Stimulated activated CD8-positive, alpha-beta memory T cell treated with anti-CD3 and anti-CD28 coated beads, Interleukin-2, amount 100 ng/mL, for 1 hour (primary cell): ENCODE data around the gene BCL2L11.
"Not testable (repeated sequence)": the region's sequence is repeated elsewhere in the genome, so short reads cannot be mapped to it uniquely, and the experiment has no call there.

Experiments used
- DNase-seq, 2 donors: peaks; one replicate each; pipeline ENCODE4 v3.0.0-alpha.2; 2020; ENCODE audit warnings: low read depth in 2 of 2

BCL2L11 gene

GRCh38 chr2:111120253-111121027, at the start of gene BCL2L11:
TSS of gene BCL2L11 (plus strand) at chr2:111120914. CDS start at chr2:111123746, 2,832 bp downstream.
- DNase-seq: peak; percentile 76 to 81

- no peak for DNase-seq
These were observed 49.0 kb upstream of the BCL2L11 start for GRCh38 chr2:111071600-111072171.

- DNase-seq: no peak
These were observed 48.4 kb upstream of the BCL2L11 start for GRCh38 chr2:111072220-111072871.

- DNase-seq: not testable (repeated sequence)
These were observed 38.1 kb upstream of the BCL2L11 start for GRCh38 chr2:111082659-111083058.

GRCh38 chr2:111091811-111092211, 28.9 kb upstream of the BCL2L11 start:
- DNase-seq: no peak

GRCh38 chr2:111094691-111095090, 26.0 kb upstream of the BCL2L11 start:
- no peak for DNase-seq

GRCh38 chr2:111095434-111095833, 25.3 kb upstream of the BCL2L11 start:
- DNase-seq: no peak

- DNase-seq: no peak
These were observed 21.3 kb upstream of the BCL2L11 start for GRCh38 chr2:111099402-111099801.

GRCh38 chr2:111100087-111100764, 20.5 kb upstream of the BCL2L11 start:
- DNase-seq: no peak

- DNase-seq: no peak
These were observed 19.9 kb upstream of the BCL2L11 start for GRCh38 chr2:111100765-111101162.

GRCh38 chr2:111101592-111101991, 19.1 kb upstream of the BCL2L11 start:
- no peak for DNase-seq

- DNase-seq: no peak
These were observed 18.5 kb upstream of the BCL2L11 start for GRCh38 chr2:111102216-111102615.

GRCh38 chr2:111105926-111106325, 14.8 kb upstream of the BCL2L11 start:
- DNase-seq: no peak

- DNase-seq: no peak
These were observed 14.0 kb upstream of the BCL2L11 start for GRCh38 chr2:111106706-111107105.

GRCh38 chr2:111108745-111109271, 11.9 kb upstream of the BCL2L11 start:
- no peak for DNase-seq

- DNase-seq: no peak
These were observed 9.5 kb upstream of the BCL2L11 start for GRCh38 chr2:111111101-111111755.

- DNase-seq: no peak
These were observed 6.9 kb upstream of the BCL2L11 start for GRCh38 chr2:111113838-111114237.

GRCh38 chr2:111116011-111116746, 4.5 kb upstream of the BCL2L11 start:
- DNase-seq: no peak

- peak in 1 of 2 donors; percentile 49 for DNase-seq
These were observed 3.7 kb upstream of the BCL2L11 start for GRCh38 chr2:111116843-111117597.
